ENCODE results near the gene DGCR8.

The DGCR8 gene

DNA sequence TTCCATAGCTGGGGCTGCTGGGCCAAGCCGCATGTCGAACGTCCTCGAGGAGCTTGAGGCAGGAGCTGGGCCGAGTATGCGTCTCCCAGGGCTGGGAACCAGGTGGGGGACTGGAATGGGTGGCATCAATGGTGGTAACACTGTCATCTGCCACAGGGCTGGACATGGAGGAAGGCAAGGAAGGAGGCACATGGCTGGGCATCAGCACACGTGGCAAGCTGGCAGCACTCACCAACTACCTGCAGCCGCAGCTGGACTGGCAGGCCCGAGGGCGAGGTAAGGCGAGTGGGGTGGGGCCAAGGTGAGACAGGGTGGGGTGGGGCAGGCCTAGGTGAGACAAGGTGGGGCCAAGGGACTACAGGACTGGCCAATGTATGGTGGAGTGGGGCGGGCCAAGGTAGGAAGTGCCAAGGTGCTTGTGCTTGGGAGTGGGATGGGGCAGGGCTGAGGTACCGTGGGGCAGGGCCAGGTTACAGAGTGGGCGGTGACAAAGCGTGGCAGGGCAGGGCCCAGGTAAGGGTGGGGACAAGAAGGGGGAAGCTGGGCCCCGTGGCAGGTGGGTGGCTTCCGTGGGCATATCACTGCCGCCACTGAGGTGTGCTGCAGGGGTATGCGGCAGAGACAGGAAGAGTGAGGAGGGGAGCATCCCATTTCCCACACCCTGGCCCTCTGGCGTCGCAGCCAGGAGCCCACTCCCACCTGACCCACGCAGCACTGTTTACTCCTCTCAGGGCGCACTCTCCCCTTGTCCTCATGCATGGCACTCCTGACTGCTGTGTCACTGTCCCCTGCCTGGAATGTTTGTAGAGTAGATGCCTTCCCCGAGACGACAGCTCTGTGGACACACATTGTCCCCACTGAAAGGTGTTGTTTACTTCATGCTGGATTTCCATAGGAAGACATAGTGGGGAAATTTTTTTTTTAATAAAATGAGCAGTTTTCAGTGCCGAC lies 27.5 kb upstream of the DGCR8 start:
- DNase-seq (ENCODE audit: low spot score), result no peak

DNA sequence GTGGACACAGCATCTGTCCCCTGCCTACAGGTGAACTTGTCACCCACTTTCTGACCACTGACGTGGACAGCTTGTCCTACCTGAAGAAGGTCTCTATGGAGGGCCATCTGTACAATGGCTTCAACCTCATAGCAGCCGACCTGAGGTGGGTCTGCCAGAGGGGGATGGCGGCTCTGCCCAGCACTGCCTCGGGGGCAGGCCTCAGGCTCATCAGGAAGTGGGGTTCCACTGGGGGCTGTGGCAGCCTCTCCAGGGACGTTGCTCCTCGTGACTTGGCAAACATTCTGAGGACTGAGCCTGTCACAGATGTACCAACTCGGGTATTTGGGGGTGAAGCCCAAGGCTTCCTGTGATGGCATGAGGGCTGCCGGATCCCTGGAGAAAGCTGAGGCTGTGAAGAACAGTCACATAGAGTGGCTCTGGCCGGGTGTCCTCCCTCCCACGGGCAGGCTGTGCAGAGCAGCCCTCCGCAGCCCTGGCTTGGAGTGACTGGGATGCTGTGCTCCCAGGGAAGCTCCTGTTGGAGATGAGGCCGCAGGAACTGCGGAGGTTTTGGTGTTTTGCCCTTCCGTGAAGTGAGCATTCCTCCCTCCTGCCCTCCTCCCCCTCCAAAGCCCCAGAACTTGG lies 26.5 kb upstream of the DGCR8 start:
- no peak for DNase-seq (ENCODE audit: low spot score)

DNA sequence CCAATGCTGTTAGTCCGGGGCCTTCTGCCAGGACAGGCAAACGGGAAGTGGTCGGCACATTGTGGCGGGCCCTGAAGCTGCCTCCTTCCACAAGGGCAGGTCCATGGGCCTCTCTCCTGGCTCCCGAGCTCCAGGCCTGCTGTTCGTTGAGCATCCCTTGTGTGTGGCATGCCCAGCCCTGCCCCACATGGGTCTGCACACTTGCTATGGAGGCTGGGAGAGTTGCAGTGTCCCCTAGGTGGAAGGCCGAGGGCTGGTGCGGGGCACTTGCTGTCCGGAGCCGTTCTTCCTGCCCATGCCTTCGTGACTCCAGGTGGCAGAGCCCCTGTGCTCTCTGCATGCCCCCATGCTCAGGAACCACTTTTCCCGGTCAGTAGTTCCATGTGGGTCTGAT lies 26.0 kb upstream of the DGCR8 start:
- no peak for DNase-seq (ENCODE audit: low spot score)

DNA sequence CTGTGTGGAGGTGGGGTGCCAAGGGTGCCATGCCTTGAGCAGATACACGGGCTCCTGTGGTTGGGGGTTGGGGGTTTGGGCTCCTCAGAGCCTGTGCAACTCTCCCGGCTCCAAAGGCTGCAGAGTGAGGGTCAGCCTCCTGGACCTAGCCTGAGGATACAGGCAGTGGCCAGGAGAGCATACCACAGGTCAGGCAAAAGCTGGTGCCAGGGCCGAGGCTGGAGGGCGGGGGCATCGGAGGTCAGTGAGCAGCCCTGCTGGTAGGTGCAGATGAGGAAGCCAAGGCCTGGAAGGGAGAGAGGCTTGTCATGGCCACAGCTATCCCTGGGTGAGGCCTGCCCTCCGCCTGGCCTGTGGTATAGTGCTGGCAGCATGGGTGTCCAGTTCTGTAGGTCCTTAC lies 25.6 kb upstream of the DGCR8 start:
- no peak for DNase-seq (ENCODE audit: low spot score)

DNA sequence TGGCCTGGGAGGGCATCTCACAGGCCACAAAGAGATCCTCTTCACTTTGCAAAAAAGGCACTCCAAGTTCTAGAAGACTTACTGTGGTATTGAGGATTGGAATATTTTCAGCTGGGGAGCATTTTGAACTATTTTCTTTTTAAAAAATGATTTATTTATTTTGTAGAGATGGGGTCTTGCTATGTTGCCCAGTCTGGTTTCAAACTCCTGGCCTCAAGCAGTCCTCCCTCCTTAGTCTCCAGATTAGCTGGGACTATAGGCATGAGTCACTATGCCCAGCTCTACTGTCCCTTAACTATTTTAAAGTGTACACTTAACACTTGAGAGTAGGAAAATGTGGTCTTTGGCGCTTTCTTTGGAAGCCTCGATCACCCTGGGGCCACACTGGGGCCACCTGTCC lies 24.9 kb upstream of the DGCR8 start:
- no peak for DNase-seq (ENCODE audit: low spot score)

DNA sequence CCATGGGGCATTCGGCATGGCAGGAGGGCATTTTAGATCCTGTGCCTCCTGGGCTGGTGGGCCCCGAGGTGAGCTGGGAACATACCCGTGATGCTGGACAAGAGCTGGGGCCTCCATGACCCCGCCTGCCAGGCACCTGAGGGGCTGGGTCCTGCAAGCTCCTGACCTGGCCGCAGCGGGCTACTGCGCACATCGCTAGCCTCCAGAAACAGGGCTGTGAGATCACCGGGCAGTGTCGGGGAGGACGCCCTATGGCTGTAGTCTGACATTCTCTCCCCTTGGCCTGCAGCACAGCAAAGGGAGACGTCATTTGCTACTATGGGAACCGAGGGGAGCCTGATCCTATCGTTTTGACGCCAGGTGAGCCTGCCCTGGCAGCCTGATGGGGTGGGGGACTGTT lies 24.4 kb upstream of the DGCR8 start:
- DNase-seq (ENCODE audit: low spot score), result no peak

DNA sequence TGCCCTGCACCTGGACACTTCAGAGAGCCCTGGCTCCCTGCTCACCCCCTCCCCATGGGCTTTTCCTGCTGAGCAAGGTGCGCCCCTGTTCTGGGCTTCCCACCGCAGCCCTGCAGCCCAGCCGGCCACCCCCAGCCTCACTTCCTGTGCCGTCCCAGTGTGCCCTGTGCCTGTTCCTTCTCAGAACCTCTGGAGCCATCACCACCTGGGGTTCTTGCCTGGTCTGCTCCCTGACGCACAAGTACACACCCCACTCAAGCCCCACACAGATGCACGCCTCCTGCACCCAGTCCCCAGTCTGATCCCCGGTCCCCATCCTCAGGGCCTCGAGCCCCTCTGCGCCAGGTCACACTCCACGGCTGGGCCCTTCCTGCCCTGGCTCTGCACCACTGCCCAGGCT lies 23.9 kb upstream of the DGCR8 start:
- no peak for DNase-seq (ENCODE audit: low spot score)

DNA sequence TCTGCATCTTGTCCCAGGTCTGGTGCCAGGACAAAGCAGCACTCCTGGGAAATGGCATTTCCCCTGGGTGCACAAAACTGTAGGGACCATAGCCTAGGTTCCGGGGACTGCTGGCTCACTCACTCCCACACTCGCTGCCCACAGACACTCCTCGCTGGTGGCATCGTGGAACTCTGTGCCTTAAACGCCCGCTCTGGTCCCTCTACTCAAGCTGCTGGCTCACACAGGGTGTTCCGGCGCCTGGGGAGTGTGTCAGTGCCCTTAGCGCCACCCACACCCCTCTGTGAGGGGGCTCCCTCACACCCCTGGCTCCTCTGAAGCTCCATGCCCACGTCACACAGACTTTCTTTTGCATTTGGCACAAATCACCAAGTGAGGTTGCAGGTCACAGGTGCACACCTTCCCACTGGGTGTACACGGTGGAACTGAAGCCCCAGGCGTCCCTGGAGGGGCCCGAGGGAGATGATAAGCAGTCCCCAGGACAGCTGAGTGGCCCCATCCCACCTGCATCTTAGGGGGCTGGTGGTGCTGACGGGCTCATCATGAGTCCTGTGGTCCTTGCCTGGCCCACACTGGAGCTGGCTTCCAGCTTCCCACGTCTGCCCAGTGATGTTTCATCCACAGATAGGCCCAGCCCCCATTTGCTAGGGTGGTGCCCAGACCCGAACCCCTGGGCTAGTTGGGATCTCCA lies 23.2 kb upstream of the DGCR8 start:
- no peak for DNase-seq (ENCODE audit: low spot score)

DNA sequence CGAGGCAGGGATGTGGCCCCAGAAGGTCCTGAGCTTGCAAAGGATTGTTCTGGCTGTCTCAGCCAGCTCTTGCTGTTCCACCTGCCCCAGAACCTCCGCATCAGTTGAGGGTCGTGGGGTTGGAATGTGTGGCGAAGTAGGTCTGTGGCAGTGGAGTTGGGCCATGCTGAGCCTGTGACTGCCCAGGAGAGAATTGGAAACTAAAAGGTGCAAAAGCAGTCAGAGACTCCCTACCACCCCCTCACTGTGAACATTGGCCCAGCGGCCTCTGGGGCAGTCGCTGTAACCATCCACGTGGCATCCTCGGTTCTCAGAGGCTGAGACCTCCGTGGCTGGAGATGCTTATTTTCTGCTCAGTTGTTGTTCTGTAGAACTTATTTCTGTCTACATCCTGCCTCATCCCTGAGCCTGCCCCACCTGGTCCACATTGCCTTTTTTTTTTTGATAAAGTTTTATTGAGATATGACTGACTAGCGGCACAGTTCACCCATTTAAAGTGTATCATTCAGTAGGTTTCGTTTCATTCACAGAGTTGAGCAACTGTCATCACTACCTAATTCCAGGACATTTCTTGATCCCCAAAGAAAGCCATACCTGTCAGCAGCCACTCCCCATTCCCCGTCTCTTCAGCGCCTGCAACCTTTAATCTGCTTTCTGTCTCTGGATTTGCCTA lies 22.3 kb upstream of the DGCR8 start:
- DNase-seq (ENCODE audit: low spot score), result no peak

DNA sequence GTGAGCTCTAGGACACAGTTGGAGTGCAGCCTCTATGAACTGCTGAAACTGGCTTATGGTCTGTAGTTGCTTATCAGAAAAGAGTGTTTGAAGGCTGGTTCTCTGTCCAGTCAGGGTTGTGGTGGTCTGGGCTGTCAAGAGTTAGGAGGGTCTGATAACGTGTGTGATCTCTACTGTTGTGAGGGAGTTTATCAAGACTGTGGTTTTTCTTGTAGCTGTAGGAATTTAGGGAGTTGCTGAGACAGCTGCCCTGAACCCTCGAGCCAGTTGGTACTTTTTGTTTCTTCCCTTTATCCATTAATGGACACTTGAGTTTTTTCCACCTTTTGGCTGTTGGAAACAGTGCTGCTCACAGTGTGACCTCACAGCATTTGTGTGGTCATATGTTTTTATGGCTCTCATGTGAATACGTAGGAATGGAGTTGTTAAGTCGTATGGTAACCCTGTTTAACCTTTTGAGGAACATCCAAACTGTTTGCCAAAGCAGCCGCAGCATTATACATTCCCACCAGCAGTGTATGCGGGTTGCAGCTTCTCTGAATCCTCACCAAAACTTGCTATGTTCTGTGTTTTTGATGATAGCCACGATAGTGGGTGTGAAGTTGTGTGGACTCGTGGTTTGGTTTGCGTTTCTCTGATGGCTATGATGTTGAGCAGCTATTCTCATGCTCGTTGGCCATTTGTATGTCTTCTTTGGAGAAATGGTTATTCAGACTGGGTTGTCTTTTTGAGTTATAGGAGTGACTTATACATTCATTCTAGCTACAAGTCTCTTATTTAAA lies 20.9 kb upstream of the DGCR8 start:
- DNase-seq (ENCODE audit: low spot score), result no peak

DNA sequence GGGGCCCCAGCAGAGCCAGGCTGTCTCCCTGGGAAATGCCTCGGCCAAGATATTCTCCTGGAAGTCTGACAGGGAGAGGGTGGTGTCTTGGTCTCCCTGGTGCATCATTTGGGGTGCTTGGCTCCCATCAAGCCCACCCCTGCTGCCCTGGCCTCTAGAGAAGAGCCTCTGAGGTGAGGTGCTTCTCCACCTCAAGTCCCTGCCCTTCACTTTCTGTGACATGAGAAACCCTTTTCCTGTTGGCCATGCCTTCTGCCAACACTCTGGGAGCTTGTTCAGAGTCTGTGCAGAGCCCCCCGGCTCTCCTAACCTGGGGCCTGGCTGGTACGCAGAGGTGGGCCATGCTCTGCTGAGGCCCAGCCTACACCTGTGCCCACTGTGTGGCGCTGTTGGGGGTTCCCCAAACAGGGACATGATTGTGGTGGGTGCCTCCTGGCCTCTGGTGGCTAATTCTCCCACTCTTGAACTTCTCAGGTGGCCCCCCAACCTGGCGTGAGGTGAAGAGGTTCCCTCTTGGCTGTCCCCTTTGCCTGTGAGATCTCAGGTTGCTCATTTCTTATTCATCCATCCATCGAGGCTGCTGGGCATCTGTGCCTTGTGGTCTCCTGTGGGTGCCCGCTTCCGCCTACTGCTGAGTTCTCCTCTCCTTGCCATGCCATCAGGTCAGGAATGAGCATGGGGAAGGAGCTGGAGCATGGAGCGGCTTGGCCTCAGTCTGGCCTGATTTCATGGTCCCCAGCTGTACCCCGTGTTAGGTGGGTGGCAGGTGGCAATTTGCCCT lies 19.2 kb upstream of the DGCR8 start:
- no peak for DNase-seq (ENCODE audit: low spot score)

DNA sequence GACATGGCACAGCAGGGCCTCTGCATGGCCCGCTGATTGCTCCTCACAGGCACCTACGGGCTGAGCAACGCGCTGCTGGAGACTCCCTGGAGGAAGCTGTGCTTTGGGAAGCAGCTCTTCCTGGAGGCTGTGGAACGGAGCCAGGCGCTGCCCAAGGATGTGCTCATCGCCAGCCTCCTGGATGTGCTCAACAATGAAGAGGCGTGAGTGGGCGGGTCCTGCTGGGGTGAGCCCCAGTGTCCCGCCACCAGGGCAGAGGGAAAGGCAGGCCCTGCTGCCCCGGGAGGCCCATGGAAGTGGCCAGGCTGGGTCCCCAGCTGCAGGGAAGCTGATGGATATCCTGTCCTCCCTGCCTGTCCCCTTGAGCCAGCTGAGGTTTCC lies 18.6 kb upstream of the DGCR8 start:
- DNase-seq (ENCODE audit: low spot score), result no peak

DNA sequence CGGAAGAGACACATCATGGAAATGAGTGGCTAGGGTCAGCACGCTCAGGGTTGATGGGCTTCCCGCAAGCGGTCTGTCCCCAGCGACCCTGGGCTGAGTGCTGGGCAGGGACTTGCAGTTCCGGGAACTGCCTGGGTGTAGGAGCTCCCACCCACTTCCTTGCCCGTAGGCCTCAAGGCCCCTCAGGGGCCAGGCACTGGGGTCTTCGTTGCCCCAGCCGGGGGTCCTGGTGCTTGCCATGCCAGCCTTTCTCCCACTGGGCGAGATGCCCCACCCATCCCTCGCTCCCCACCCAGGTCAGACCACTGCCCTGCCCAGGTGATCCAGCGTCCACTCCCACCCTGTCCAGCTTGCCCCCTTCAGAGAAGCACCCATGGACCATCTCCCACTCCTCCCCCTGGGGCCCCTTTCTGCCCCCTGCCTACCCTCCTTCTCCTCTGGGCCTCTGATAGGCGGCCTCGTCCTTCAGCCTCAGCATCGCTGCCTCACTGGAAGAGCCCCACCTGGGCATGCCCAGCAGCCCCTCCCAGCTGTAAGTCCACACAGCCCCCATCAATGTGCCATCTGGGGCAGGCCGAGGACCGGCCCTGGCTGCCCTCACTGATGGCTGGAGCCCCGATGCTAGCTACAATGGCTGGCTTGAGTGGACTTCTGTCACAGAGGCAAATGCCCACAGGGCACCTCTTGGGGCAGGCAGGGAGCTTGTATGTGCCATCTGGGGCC lies 17.8 kb upstream of the DGCR8 start:
- DNase-seq (ENCODE audit: low spot score), result no peak

DNA sequence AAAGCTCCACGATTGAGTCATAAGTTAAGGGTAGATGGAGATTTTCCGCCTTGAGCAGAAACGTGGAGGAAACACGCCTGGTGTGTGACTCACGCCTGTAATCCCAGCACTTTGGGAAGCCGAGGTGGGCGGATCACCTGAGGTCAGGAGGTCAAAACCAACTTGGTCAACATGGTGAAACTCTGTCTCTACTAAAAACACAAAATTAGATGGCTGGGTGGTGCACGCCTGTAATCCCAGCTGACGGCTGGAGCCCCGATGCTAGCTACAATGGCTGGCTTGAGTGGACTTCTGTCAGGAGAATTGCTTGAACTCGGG lies 17.3 kb upstream of the DGCR8 start:
- no peak for DNase-seq (ENCODE audit: low spot score)

DNA sequence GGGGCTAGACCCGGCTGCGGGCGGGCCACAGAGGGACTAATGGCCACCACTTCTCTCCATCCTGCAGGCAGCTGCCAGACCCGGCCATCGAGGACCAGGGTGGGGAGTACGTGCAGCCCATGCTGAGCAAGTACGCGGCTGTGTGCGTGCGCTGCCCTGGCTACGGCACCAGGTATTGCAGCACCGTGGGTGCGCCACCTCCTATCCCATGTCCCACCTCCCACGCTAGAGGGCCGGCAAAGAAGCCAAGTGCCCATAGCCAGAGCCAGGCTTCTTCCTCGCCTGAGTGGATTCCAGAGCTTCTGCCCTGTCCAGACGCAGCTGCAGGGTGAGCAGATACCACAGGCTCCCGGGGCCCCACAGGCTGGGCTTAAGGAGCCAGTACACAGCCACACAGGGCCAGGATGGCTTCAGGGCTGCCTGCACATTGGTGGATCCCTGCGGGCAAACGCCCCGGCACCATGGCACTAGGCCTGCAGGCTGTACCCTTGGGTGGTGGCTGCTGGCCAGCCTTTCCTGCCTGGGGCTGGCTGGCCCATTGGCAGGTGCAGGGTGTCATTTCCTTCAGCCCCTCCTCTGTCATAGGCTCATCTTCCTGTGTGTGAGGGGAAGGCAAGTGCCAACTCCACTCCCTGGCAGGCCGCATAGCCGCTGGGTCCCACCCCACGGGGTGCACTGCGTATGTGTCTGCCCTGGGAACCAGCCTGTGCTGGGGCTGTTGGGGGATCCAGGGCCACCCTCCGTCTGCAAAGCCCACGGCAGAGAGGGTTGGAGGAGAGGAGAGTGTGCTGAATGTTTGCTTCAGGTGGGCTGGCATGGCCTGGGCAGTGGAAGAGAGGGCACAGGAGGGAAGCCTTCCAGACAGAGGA lies 16.5 kb upstream of the DGCR8 start:
- DNase-seq (ENCODE audit: low spot score), result no peak

DNA sequence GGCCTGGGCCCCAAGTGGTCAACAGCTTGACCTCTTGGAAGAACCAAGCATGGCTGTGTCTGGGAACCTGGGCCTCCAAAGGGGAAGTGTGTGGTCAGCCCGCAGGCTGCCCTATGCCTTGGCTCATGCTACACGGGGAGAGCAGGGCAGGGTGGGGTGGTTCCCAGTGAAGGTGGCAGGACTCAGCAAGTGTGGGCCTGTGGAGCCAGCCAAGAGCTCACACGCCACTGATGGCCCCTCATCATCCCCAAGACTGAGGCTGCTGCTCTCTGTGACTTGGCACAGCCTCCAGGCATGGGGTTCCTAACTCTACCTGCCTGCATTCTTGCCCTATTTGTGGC lies 15.9 kb upstream of the DGCR8 start:
- no peak for DNase-seq (ENCODE audit: low spot score)

DNA sequence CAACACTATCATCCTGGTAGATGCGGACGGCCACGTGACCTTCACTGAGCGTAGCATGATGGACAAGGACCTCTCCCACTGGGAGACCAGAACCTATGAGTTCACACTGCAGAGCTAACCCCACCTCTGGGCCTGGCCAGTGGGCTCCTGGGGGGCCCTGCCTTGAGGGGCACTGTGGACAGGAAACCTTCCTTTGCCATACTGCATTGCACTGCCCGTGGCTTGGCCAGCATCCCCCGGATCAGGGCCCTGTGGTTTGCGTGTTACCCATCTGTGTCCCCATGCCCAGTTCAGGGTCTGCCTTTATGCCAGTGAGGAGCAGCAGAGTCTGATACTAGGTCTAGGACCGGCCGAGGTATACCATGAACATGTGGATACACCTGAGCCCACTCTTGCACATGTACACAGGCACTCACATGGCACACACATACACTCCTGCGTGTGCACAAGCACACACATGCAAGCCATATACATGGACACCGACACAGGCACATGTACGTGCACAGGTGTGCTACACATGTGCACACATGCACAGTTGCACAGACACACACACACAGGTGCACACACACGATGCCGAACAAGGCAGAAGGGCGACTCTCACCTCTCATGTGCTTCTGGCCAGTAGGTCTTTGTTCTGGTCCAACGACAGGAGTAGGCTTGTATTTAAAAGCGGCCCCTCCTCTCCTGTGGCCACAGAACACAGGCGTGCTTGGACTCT lies 15.3 kb upstream of the DGCR8 start:
- no peak for DNase-seq (ENCODE audit: low spot score)

DNA sequence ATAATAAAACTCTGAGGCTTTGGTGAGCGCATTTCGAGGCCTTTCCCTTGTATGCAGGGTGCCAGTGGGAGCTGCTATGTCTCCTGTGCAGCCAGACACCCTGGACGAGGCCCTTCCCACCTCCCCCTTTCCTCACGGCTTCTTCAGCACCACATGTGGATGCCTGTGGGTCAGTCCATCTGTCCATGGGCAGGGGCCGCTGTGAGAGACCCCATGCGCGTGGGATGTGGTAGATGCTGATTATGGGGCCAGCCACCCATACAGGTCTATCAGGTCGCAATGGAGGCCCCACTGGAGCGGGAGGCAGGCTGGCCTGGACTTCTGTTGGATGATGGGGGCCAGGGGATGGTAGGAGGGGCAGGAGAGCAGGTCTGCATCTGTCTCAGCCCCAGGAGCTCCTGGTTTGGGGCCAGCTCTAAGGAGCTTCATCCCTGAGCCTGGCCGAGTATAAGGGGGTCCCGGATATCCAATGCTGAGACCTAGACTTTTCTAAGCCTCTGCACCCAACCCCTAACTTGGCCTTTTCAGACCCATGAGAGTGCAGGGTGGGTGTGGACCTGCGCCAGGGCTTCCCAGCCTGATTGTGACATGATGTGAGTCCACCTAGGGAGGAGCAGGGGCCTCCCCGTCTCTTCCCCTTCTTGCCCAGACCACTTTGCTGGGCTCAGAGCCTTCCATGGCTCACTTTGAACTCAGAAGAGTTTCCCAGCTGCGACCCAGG lies 14.0 kb upstream of the DGCR8 start:
- DNase-seq (ENCODE audit: low spot score), result no peak

All from SK-N-DZ (cell line).